HepG2 (cell line): Measurements from ENCODE around the gene CRISPLD2. TPM values are rescaled to one million over a fixed set of nuclear protein-coding genes. Genes with fewer than 3 reads are reported as not detected.
A peak's percentile ranks its signal among the peaks of the same experiment; 100 is the strongest.

ENCODE experiments used
- AKAP8 ChIP-seq: sonication (generic); formaldehyde crosslinking; IDR thresholded peaks from 2 replicates; pipeline ENCODE4 v1.5.1; 2020; ENCODE audit warnings: mild to moderate bottlenecking, missing genetic modification reagents
- BCL3 ChIP-seq: sonication (generic); formaldehyde crosslinking; IDR thresholded peaks from 2 replicates; pipeline ENCODE4 v1.5.1; 2020; ENCODE audit warnings: mild to moderate bottlenecking, missing genetic modification reagents, moderate library complexity
- CSRNP1 ChIP-seq: sonication (generic); formaldehyde crosslinking; IDR thresholded peaks from 2 replicates; pipeline ENCODE4 v1.8.1; 2023; ENCODE audit warnings: mild to moderate bottlenecking, missing genetic modification reagents
- HNRNPUL1 ChIP-seq: fragments of 200-400 bp; formaldehyde crosslinking; IDR thresholded peaks from 2 replicates; pipeline ENCODE4 v1.6.1; 2017; ENCODE audit warnings: low read depth, mild to moderate bottlenecking, low read length, moderate library complexity
- KDM5B ChIP-seq: sonication (generic); formaldehyde crosslinking; IDR thresholded peaks from 2 replicates; pipeline ENCODE4 v1.4.0; 2020; ENCODE audit warnings: missing genetic modification reagents, mild to moderate bottlenecking, borderline replicate concordance
- MTF1 ChIP-seq: sonication (generic); formaldehyde crosslinking; IDR thresholded peaks from 2 replicates; pipeline ENCODE4 v1.5.0; 2020; ENCODE audit warnings: missing genetic modification reagents
- RBFOX2 ChIP-seq: fragments of 200-400 bp; formaldehyde crosslinking; IDR thresholded peaks from 2 replicates; pipeline ENCODE4 v1.6.1; 2017; ENCODE audit warnings: low read depth, mild to moderate bottlenecking, low read length
- SOX6 ChIP-seq, 2 experiments: fragments of 450-650 bp in 1 of 2; sonication (generic) in 1 of 2; formaldehyde crosslinking in 1 of 2; IDR thresholded peaks; 2 replicates each; pipeline versions ENCODE4 v1.4.0 to v1.6.1; 2017 to 2020; ENCODE audit warnings: antibody characterized with exemption in 1 of 2, mild to moderate bottlenecking in 1 of 2, missing genetic modification reagents in 1 of 2
- SRY ChIP-seq: sonication (generic); formaldehyde crosslinking; IDR thresholded peaks from 2 replicates; pipeline ENCODE4 v1.8.0; 2022; ENCODE audit warnings: mild to moderate bottlenecking, missing genetic modification reagents
- ZFP36L2 ChIP-seq: sonication (generic); formaldehyde crosslinking; IDR thresholded peaks from 2 replicates; pipeline ENCODE4 v1.4.0; 2020; ENCODE audit warnings: missing genetic modification reagents
- ZNF350 ChIP-seq: sonication (generic); formaldehyde crosslinking; IDR thresholded peaks from 2 replicates; pipeline ENCODE4 v1.4.0; 2020; ENCODE audit warnings: mild to moderate bottlenecking, low read depth, missing genetic modification reagents, borderline replicate concordance
- ZNF446 ChIP-seq: sonication (generic); formaldehyde crosslinking; IDR thresholded peaks from 2 replicates; pipeline ENCODE4 v1.5.0; 2020; ENCODE audit warnings: mild to moderate bottlenecking, missing genetic modification reagents
- ZNF720 ChIP-seq: sonication (generic); formaldehyde crosslinking; IDR thresholded peaks from 2 replicates; pipeline ENCODE4 v1.4.0; 2020; ENCODE audit warnings: missing genetic modification reagents
- ZNF777 ChIP-seq: sonication (generic); formaldehyde crosslinking; IDR thresholded peaks from 2 replicates; pipeline ENCODE4 v1.4.0; 2020; ENCODE audit warnings: missing genetic modification reagents
- polyA plus RNA-seq, 8 experiments: library from polyadenylated mRNA; depleted of rRNA in 3 of 8; stranded (reverse) in 7 of 8; unstranded in 1 of 8; fragments of >200 nt; fragmentation: Illumina TruSeq in 4 of 8; extraction: Trizol in 4 of 8; gene quantifications; 2 replicates each; pipeline versions ENCODE4 v1.2.1 to v1.2.3, GENCODE V29; 2011 to 2016; ENCODE audit warnings: low read depth in 4 of 8, missing spikeins in 1 of 8, mixed read lengths in 1 of 8; ENCODE audit not compliant: insufficient read depth in 1 of 8
- total RNA-seq, 5 experiments: library from RNA; depleted of rRNA; stranded (reverse); fragments of >200 nt; fragmentation: Illumina TruSeq; extraction: Trizol; gene quantifications; 2 replicates each; pipeline ENCODE4 v1.2.3, GENCODE V29; 2016; ENCODE audit warnings: low read depth in 1 of 5
- TF ChIP-seq, protein P1 (sequence below): sonication (generic); formaldehyde crosslinking; conservative IDR thresholded peaks from 2 replicates; pipeline ENCODE4 v1.4.0; 2020; ENCODE audit warnings: missing genetic modification reagents
- TF ChIP-seq, protein P2 (sequence below): sonication (generic); formaldehyde crosslinking; IDR thresholded peaks from 2 replicates; pipeline ENCODE4 v1.8.1; 2022; ENCODE audit warnings: low read depth, mild to moderate bottlenecking, missing genetic modification reagents
- TF ChIP-seq, protein P3 (sequence below): IDR thresholded peaks from 2 replicates; pipeline ENCODE4 v1.6.1; 2016; ENCODE audit warnings: missing genetic modification reagents, missing compliant biosample characterization
- TF ChIP-seq, protein P4 (sequence below): sonication (generic); formaldehyde crosslinking; IDR thresholded peaks from 2 replicates; pipeline ENCODE4 v1.4.0; 2020; ENCODE audit warnings: mild to moderate bottlenecking, low read depth, missing genetic modification reagents

CRISPLD2 gene
- total and polyA plus RNA-seq, 2 of the 13 experiments (the other 11 are each of a cell fraction or from before 2014, with no cell fraction given) = 0.04 to 0.31 TPM

DNA sequence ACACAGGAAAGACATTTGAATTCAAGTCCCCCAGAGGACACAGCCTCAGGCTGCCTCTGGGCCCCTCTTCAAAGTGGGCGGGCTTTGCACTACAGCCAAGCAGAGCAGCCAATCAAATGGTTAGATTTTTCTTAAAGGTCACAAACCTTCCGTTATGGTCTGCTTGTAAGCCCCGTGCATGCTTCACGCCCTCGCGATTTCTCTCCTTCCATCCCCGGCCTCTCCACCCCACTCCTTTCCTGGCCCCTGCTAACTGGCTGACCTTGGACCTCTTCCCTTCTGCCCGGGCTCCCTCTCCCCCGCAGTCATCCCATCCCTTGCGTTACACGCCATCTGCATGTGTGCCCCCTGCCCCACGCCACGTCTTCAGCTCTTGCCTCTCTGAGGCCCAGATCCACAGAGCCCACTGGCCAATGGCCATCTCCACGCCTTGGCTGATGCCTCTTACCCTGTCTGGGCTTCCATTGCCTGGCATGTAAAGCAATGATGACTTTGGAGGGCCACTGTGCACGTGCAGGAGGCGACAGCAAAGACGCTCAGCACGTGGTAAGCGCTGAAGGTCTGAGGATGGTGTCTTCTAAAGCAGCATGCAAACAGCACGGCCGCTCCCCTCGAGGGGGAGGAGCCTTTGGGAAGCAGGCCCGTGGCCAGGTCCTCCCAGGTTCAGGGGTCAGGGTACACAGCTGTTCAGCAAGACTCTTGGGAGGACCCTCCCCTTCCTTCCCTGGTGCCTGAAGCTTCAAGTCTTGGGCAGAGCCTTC lies 104.7 kb downstream of the CRISPLD2 start (continued):
- no peak for TF ChIP-seq RBFOX2
- peak; percentile 44; the same call in 1 of the 2 replicates for TF ChIP-seq KDM5B
- TF ChIP-seq ZNF446 (CRISPR knock-in tag) = no peak
- TF ChIP-seq CSRNP1 (CRISPR knock-in tag) = no peak
- no peak for TF ChIP-seq ZNF777 (CRISPR knock-in tag)
- TF ChIP-seq SOX6 (IDR thresholded peaks at IDR 0.05) = no peak
- 0 out of 2 replicates have a peak, but pooled peaks have one; percentile 5 for TF ChIP-seq SOX6 (CRISPR knock-in tag; IDR thresholded peaks at IDR 0.05)
- peak; percentile 87; the same call in 1 of the 2 replicates for TF ChIP-seq SRY (CRISPR knock-in tag)
- no peak for TF ChIP-seq ZFP36L2
- peak; percentile 55; the same call in 1 of the 2 replicates for TF ChIP-seq BCL3 (CRISPR knock-in tag)
- TF ChIP-seq ZNF720 (CRISPR knock-in tag) = no peak
- no peak; the same call in 1 of the 2 replicates for TF ChIP-seq ZNF350
- TF ChIP-seq, protein P1, sequence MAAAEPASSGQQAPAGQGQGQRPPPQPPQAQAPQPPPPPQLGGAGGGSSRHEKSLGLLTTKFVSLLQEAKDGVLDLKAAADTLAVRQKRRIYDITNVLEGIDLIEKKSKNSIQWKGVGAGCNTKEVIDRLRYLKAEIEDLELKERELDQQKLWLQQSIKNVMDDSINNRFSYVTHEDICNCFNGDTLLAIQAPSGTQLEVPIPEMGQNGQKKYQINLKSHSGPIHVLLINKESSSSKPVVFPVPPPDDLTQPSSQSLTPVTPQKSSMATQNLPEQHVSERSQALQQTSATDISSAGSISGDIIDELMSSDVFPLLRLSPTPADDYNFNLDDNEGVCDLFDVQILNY (CRISPR knock-in tag) = peak; percentile 43; the same call in 1 of the 2 replicates
- TF ChIP-seq HNRNPUL1 = no peak
- no peak for TF ChIP-seq MTF1 (CRISPR knock-in tag)
- TF ChIP-seq, protein P2, sequence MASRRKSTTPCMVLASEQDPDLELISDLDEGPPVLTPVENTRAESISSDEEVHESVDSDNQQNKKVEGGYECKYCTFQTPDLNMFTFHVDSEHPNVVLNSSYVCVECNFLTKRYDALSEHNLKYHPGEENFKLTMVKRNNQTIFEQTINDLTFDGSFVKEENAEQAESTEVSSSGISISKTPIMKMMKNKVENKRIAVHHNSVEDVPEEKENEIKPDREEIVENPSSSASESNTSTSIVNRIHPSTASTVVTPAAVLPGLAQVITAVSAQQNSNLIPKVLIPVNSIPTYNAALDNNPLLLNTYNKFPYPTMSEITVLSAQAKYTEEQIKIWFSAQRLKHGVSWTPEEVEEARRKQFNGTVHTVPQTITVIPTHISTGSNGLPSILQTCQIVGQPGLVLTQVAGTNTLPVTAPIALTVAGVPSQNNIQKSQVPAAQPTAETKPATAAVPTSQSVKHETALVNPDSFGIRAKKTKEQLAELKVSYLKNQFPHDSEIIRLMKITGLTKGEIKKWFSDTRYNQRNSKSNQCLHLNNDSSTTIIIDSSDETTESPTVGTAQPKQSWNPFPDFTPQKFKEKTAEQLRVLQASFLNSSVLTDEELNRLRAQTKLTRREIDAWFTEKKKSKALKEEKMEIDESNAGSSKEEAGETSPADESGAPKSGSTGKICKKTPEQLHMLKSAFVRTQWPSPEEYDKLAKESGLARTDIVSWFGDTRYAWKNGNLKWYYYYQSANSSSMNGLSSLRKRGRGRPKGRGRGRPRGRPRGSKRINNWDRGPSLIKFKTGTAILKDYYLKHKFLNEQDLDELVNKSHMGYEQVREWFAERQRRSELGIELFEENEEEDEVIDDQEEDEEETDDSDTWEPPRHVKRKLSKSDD = 0 out of 2 replicates have a peak, but pooled peaks have one; percentile 45
- TF ChIP-seq AKAP8 (CRISPR knock-in tag) = peak; percentile 78; the same call in 1 of the 2 replicates
- TF ChIP-seq, protein P3, sequence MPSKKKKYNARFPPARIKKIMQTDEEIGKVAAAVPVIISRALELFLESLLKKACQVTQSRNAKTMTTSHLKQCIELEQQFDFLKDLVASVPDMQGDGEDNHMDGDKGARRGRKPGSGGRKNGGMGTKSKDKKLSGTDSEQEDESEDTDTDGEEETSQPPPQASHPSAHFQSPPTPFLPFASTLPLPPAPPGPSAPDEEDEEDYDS (CRISPR knock-in tag) = no peak
- TF ChIP-seq, protein P4, sequence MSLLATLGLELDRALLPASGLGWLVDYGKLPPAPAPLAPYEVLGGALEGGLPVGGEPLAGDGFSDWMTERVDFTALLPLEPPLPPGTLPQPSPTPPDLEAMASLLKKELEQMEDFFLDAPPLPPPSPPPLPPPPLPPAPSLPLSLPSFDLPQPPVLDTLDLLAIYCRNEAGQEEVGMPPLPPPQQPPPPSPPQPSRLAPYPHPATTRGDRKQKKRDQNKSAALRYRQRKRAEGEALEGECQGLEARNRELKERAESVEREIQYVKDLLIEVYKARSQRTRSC (CRISPR knock-in tag) = no peak
